H1 (cell line): ENCODE results near the gene ACTL8. TPM values are rescaled to one million over a fixed set of nuclear protein-coding genes. Genes with fewer than 3 reads are reported as not detected.

Experiments used
- FOSL1 ChIP-seq: IDR thresholded peaks from 2 replicates; pipeline ENCODE4 v1.6.1; 2011; ENCODE audit warnings: mild to moderate bottlenecking, low read depth, low read length, moderate library complexity; ENCODE audit not compliant: insufficient read depth
- JUN ChIP-seq: IDR thresholded peaks from 2 replicates; pipeline ENCODE4 v1.6.1; 2011; ENCODE audit warnings: low read depth, mild to moderate bottlenecking, improper control_type of control experiment, low read length
- polyA plus RNA-seq, 7 experiments: library from polyadenylated mRNA; depleted of rRNA in 3 of 7; stranded (reverse) in 5 of 7; unstranded in 2 of 7; fragments of >200 nt in 5 of 7; fragments of 200-250 nt in 2 of 7; gene quantifications; 1 replicate in 5 of 7; 2 replicates in 1 of 7; 4 replicates in 1 of 7; pipeline versions ENCODE4 v1.2.1 to v1.2.3, GENCODE V29; 2011 to 2013; ENCODE audit warnings: missing spikeins in 2 of 7, mixed read lengths in 2 of 7
- total RNA-seq: library from RNA; stranded (reverse); fragmentation: NEBNext Ultra II Directional; extraction: Animal tissue kit (Norgen Biotek cat#: 25700); gene quantifications from 2 replicates; pipeline ENCODE4 v1.2.1, GENCODE V29; 2021

The ACTL8 gene
- total and polyA plus RNA-seq, 2 of the 8 experiments (the other 6 are each of a cell fraction or from before 2014, with no cell fraction given) = 0.33 to 0.47 TPM

DNA sequence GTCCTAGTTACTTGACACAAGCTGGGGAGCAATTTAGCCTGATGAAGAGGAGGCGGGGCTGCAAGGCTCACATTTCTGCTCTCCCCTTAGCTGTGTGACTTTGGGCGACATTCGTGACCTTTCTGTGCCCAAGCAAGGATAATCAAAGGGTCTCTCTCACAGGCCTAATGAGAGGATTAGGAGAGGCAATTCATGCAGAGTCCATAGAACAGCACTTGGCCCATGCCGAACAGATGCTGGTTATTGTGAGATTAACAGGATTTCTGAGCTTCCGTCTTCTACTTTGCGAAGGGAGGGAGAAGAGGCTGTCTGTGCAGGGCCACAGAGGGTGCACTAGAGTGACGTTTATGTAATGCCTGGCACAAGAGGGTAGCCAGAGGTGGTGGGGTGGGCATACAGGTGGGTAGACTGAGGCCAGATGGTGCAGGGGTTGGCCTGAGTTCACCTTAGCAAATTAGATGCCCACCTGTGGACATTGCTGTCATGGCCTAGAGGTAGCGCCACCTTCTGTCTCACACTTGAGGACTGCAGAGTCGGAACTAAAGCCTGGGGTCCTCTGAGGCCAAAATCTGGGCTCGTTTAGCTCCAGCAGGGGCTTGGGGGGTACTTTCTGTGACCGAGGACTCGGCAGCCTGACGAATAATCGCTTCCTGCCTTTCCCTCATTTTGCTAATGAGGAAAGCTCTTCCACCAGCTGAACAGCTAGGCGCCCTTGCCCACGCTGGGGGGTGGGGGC is 18.6 kb downstream of the ACTL8 start (continued):
- TF ChIP-seq FOSL1 = no peak
- TF ChIP-seq JUN = no peak
